Hepatocyte (in vitro differentiated cells): ENCODE results near the gene MAD1L1. TPM values are rescaled to one million over a fixed set of nuclear protein-coding genes. Genes with fewer than 3 reads are reported as not detected.

Experiments
- DNase-seq: peaks from one replicate; pipeline ENCODE4 v3.0.0-alpha.2; 2016; ENCODE audit warnings: low spot score
- H2AFZ ChIP-seq: fragments of 200-600 bp; sonication (generic); 2 replicates; pipeline ENCODE4 v1.6.0; 2016; ENCODE audit warnings: antibody characterized with exemption, mild to moderate bottlenecking
- H3K27ac ChIP-seq: fragments of 200-600 bp; sonication (generic); 2 replicates; pipeline ENCODE4 v1.5.1; 2016; ENCODE audit warnings: mild to moderate bottlenecking
- H3K27me3 ChIP-seq: fragments of 200-600 bp; sonication (generic); 2 replicates; pipeline ENCODE4 v1.6.1; 2016
- H3K36me3 ChIP-seq: fragments of 200-600 bp; sonication (generic); replicated peaks from 2 replicates; pipeline ENCODE4 v1.5.1; 2016; ENCODE audit warnings: low read depth; ENCODE audit not compliant: insufficient read depth
- H3K4me1 ChIP-seq: fragments of 200-600 bp; sonication (generic); 2 replicates; pipeline ENCODE4 v1.5.1; 2016; ENCODE audit warnings: mild to moderate bottlenecking, moderate library complexity; ENCODE audit not compliant: insufficient read depth
- H3K4me2 ChIP-seq: fragments of 200-600 bp; sonication (generic); 2 replicates; pipeline ENCODE4 v1.6.0; 2016
- H3K4me3 ChIP-seq: fragments of 200-600 bp; sonication (generic); 2 replicates; pipeline ENCODE4 v1.5.1; 2016; ENCODE audit warnings: mild to moderate bottlenecking
- H3K79me2 ChIP-seq: fragments of 200-600 bp; sonication (generic); 2 replicates; pipeline ENCODE4 v1.6.0; 2017; ENCODE audit warnings: mild to moderate bottlenecking
- H3K9me2 ChIP-seq: fragments of 200-600 bp; sonication (generic); replicated peaks from 2 replicates; pipeline ENCODE4 v1.6.0; 2017; ENCODE audit warnings: mild to moderate bottlenecking; ENCODE audit not compliant: insufficient read depth
- H3K9me3 ChIP-seq: fragments of 200-600 bp; sonication (generic); 2 replicates; pipeline ENCODE4 v1.5.1; 2016; ENCODE audit warnings: low read depth, mild to moderate bottlenecking
- H4K20me1 ChIP-seq: fragments of 200-600 bp; sonication (generic); 2 replicates; pipeline ENCODE4 v1.6.0; 2016; ENCODE audit warnings: mild to moderate bottlenecking; ENCODE audit not compliant: insufficient read depth, poor library complexity, severe bottlenecking
- EZH2 ChIP-seq: fragments of 200-600 bp; sonication (generic); IDR thresholded peaks from 2 replicates; pipeline ENCODE4 v1.6.1; 2016; ENCODE audit warnings: antibody characterized with exemption, mild to moderate bottlenecking, borderline replicate concordance
- EZH2phosphoT487 ChIP-seq: fragments of 200-600 bp; sonication (generic); IDR thresholded peaks from one replicate; pipeline ENCODE4 v1.6.1; 2018; ENCODE audit warnings: antibody characterized with exemption, mild to moderate bottlenecking, low read depth, moderate library complexity; ENCODE audit not compliant: unreplicated experiment, severe bottlenecking
- WGBS: methylation state at CpG from one replicate; pipeline ENCODE4 v1.1.6; 2016; ENCODE audit warnings: low lambda C conversion rate; ENCODE audit errors: missing lambda C conversion rate; 5-methylcytosine and 5-hydroxymethylcytosine counted together
- microRNA-seq: library from miRNA; unstranded; fragments of <30 nt; microRNA quantifications from one replicate; pipeline ENCODE4, GENCODE V29; 2017
- polyA plus RNA-seq: library from polyadenylated mRNA; unstranded; fragments of >200 nt; fragmentation: Nextera tagmentation; extraction: Ambion mirVana; gene quantifications from 2 replicates; pipeline ENCODE4 v1.2.1, GENCODE V29; 2016
- small RNA-seq: library from RNA; depleted of rRNA; stranded (forward); fragments of <200 nt; gene quantifications from one replicate; pipeline ENCODE3, GENCODE V24; 2014
- total RNA-seq: library from RNA; depleted of rRNA; stranded (reverse); fragments of >200 nt; gene quantifications from 2 replicates; pipeline ENCODE4 v1.2.3, GENCODE V29; 2014
- TF ChIP-seq, protein P1 (sequence below): fragments of 200-600 bp; sonication (generic); IDR thresholded peaks from 2 replicates; pipeline ENCODE4 v1.5.1; 2016; ENCODE audit warnings: antibody characterized with exemption, mild to moderate bottlenecking; ENCODE audit not compliant: poor library complexity

MAD1L1 gene
- total and polyA plus RNA-seq, 2 experiments from 2014 or later: 30.7 to 31.0 TPM

- WGBS: 96% methylated on average over 54 of the region's 54 CpGs
These were observed 463.2 kb downstream of the MAD1L1 start for GRCh38 chr7:1769286-1770200.

GRCh38 chr7:1768832-1769231 lies 463.9 kb downstream of the MAD1L1 start:
- DNase-seq: no peak
- no peaks in the 10 kb centered on the region for H3K27me3 ChIP-seq
- no peak overlapping the region for H3K4me3 ChIP-seq
- no peak overlapping the region for H3K27ac ChIP-seq
- no peaks in the 10 kb centered on the region for H3K9me2 ChIP-seq
- H3K4me2 ChIP-seq: no peak overlapping the region
- TF ChIP-seq, protein P1, sequence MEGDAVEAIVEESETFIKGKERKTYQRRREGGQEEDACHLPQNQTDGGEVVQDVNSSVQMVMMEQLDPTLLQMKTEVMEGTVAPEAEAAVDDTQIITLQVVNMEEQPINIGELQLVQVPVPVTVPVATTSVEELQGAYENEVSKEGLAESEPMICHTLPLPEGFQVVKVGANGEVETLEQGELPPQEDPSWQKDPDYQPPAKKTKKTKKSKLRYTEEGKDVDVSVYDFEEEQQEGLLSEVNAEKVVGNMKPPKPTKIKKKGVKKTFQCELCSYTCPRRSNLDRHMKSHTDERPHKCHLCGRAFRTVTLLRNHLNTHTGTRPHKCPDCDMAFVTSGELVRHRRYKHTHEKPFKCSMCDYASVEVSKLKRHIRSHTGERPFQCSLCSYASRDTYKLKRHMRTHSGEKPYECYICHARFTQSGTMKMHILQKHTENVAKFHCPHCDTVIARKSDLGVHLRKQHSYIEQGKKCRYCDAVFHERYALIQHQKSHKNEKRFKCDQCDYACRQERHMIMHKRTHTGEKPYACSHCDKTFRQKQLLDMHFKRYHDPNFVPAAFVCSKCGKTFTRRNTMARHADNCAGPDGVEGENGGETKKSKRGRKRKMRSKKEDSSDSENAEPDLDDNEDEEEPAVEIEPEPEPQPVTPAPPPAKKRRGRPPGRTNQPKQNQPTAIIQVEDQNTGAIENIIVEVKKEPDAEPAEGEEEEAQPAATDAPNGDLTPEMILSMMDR: no peak
- no peak for TF ChIP-seq EZH2
- WGBS: 94% methylated on average over 7 of the region's 7 CpGs
- no peaks in the 10 kb centered on the region for H3K9me3 ChIP-seq
- H2AFZ ChIP-seq: no peak overlapping the region
- H3K79me2 ChIP-seq: no peaks in the 10 kb centered on the region
- no peaks in the 10 kb centered on the region for H4K20me1 ChIP-seq
- no peaks in the 10 kb centered on the region for H3K4me1 ChIP-seq
- no peaks in the 10 kb centered on the region for H3K36me3 ChIP-seq

More at GRCh38 chr7:1769286-1770200, 463.2 kb downstream of the MAD1L1 start:
- no peaks in the 10 kb centered on the region for H3K9me3 ChIP-seq
- no peak for DNase-seq
- H4K20me1 ChIP-seq: no peaks in the 10 kb centered on the region
- H3K79me2 ChIP-seq: no peaks in the 10 kb centered on the region
- no peak overlapping the region for H3K4me2 ChIP-seq
- no peaks in the 10 kb centered on the region for H3K27me3 ChIP-seq
- TF ChIP-seq, protein P1: no peak
- TF ChIP-seq EZH2phosphoT487 (no peak), EZH2 (no peak)
- H3K9me2 ChIP-seq: no peaks in the 10 kb centered on the region
- H2AFZ ChIP-seq: no peak overlapping the region
- no peaks in the 10 kb centered on the region for H3K36me3 ChIP-seq
- H3K4me1 ChIP-seq: no peaks in the 10 kb centered on the region
- H3K27ac ChIP-seq: no peak overlapping the region
- no peak overlapping the region for H3K4me3 ChIP-seq

DNA sequence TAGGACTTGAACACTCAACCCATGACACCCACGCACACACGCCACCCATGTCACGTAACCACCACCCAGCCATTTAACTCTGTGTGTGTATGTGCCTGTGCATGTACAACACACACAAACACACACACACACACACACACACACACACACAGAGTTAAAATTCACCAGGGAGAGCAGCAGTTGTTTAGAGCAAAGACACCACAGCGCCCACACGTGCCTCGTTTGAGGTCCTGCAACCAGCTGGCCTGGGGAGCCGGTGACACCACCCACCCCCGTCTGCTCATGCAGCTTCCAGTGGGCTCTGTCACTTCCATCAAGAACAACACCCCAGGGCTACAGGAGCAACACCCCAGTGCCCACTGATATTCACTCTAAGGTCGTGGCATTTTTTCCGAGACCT lies 465.2 kb downstream of the MAD1L1 start:
- Histone ChIP-seq H3K79me2 (no peaks in the 10 kb centered on the region), H3K4me3 (no peak overlapping the region), H2AFZ (no peak overlapping the region), H4K20me1 (no peaks in the 10 kb centered on the region), H3K9me3 (no peaks in the 10 kb centered on the region), H3K36me3 (no peaks in the 10 kb centered on the region), H3K4me2 (no peak overlapping the region), H3K9me2 (no peaks in the 10 kb centered on the region), H3K4me1 (no peaks in the 10 kb centered on the region), H3K27me3 (no peaks in the 10 kb centered on the region), H3K27ac (no peak overlapping the region)
- DNase-seq: no peak
- WGBS: 69% methylated on average over 10 of the region's 10 CpGs
- no peak for TF ChIP-seq EZH2phosphoT487

Small RNA genes lying within 50 kb of the gene (microRNA-seq; reads per million reads assigned to microRNA genes)
- gene MIR4655: not detected
- gene MIR6836: 1.8 reads per million

Small RNA genes lying within 50 kb of the gene (small RNA-seq; reads per million reads assigned to genes)
- not detected for gene MIR4655

Other genes starting within 250 kb of the MAD1L1 start
- gene MRM2, start 9.3 kb upstream of the MAD1L1 start, total RNA-seq: 14.8 and 17.9 TPM in 2 replicates
- 27.5 and 31.3 TPM in 2 replicates for gene MRM2, start 9.3 kb upstream of the MAD1L1 start, polyA plus RNA-seq
- gene NUDT1, start 9.3 kb upstream of the MAD1L1 start, total RNA-seq: 6.5 and 9.6 TPM in 2 replicates
- gene NUDT1, start 9.3 kb upstream of the MAD1L1 start, polyA plus RNA-seq: 16.3 and 21.0 TPM in 2 replicates
- gene SNX8, start 81.5 kb upstream of the MAD1L1 start, total RNA-seq: 24.7 and 32.0 TPM in 2 replicates
- 81.4 and 98.0 TPM in 2 replicates for gene SNX8, start 81.5 kb upstream of the MAD1L1 start, polyA plus RNA-seq
- 122 and 131 TPM in 2 replicates for gene EIF3B, start 121.9 kb upstream of the MAD1L1 start, total RNA-seq
- 139 and 145 TPM in 2 replicates for gene EIF3B, start 121.9 kb upstream of the MAD1L1 start, polyA plus RNA-seq
- gene CHST12, start 170.7 kb upstream of the MAD1L1 start, total RNA-seq: 7.2 and 8.4 TPM in 2 replicates
- gene CHST12, start 170.7 kb upstream of the MAD1L1 start, polyA plus RNA-seq: 21.5 and 23.2 TPM in 2 replicates
- gene GRIFIN, start 243.5 kb upstream of the MAD1L1 start, total RNA-seq: not detected in 2 replicates
- not detected in 2 replicates for gene GRIFIN, start 243.5 kb upstream of the MAD1L1 start, polyA plus RNA-seq